GM23338 (cell line): ENCODE data around the gene CCDC9B. TPM values are rescaled to one million over a fixed set of nuclear protein-coding genes. Genes with fewer than 3 reads are reported as not detected.

Experiments used
- ATAC-seq: fragments of 200-7000 bp; cut with Tn5 transposase; 3 replicates; pipeline ENCODE4 v1.9.1; 2020
- DNase-seq: peaks from one replicate; pipeline ENCODE4 v3.0.0-alpha.2; 2015; ENCODE audit warnings: low spot score
- H2AFZ ChIP-seq: fragments of 200-600 bp; sonication (generic); 2 replicates; pipeline ENCODE4 v1.8.0; 2016; ENCODE audit warnings: antibody characterized with exemption, mild to moderate bottlenecking, moderate library complexity
- H3F3A ChIP-seq: fragments of 200-600 bp; sonication (generic); replicated peaks from 2 replicates; pipeline ENCODE4 v1.8.0; 2017; ENCODE audit warnings: antibody characterized with exemption, mixed run types, low read depth
- H3K27ac ChIP-seq: fragments of 200-600 bp; sonication (generic); 2 replicates; pipeline ENCODE4 v1.6.1; 2016; ENCODE audit warnings: low read depth
- H3K27me3 ChIP-seq: fragments of 200-600 bp; sonication (generic); 2 replicates; pipeline ENCODE4 v1.8.0; 2016; ENCODE audit warnings: mild to moderate bottlenecking, mixed run types, moderate library complexity; ENCODE audit not compliant: insufficient read depth
- H3K36me3 ChIP-seq: fragments of 200-600 bp; sonication (generic); 2 replicates; pipeline ENCODE4 v1.8.0; 2016; ENCODE audit warnings: mild to moderate bottlenecking; ENCODE audit not compliant: insufficient read depth
- H3K4me1 ChIP-seq: fragments of 200-600 bp; sonication (generic); 2 replicates; pipeline ENCODE4 v1.8.0; 2016; ENCODE audit warnings: mild to moderate bottlenecking, moderate library complexity; ENCODE audit not compliant: insufficient read depth
- H3K4me2 ChIP-seq: fragments of 200-600 bp; sonication (generic); 2 replicates; pipeline ENCODE4 v1.7.1; 2017; ENCODE audit warnings: mixed run types
- H3K4me3 ChIP-seq: fragments of 200-600 bp; sonication (generic); 2 replicates; pipeline ENCODE4 v1.6.1; 2016; ENCODE audit warnings: mixed run types
- H3K79me2 ChIP-seq: fragments of 200-600 bp; sonication (generic); replicated peaks from 2 replicates; pipeline ENCODE4 v1.8.0; 2017; ENCODE audit warnings: mild to moderate bottlenecking; ENCODE audit not compliant: insufficient read depth
- H3K9me2 ChIP-seq: fragments of 200-600 bp; sonication (generic); 2 replicates; pipeline ENCODE4 v1.8.0; 2017; ENCODE audit not compliant: insufficient read depth
- H4K20me1 ChIP-seq: fragments of 200-600 bp; sonication (generic); replicated peaks from 2 replicates; pipeline ENCODE4 v1.8.0; 2017; ENCODE audit warnings: mild to moderate bottlenecking; ENCODE audit not compliant: insufficient read depth
- H3K27ac Mint-ChIP-seq: 2 replicates; pipeline ENCODE4 v1.8.0; 2020; ENCODE audit warnings: inconsistent platforms, mild to moderate bottlenecking, moderate library complexity, mixed read lengths
- H3K27me3 Mint-ChIP-seq: 3 replicates; pipeline ENCODE4 v1.8.0; 2022; ENCODE audit warnings: low read depth, mild to moderate bottlenecking, moderate library complexity, mixed read lengths, inconsistent platforms; ENCODE audit not compliant: insufficient read depth, poor library complexity
- H3K36me3 Mint-ChIP-seq: 3 replicates; pipeline ENCODE4 v1.8.0; 2021; ENCODE audit warnings: low read depth, mild to moderate bottlenecking, inconsistent platforms, moderate library complexity, mixed read lengths
- H3K4me1 Mint-ChIP-seq: 3 replicates; pipeline ENCODE4 v1.8.0; 2020; ENCODE audit warnings: mild to moderate bottlenecking, inconsistent platforms, mixed read lengths
- H3K4me3 Mint-ChIP-seq: 3 replicates; pipeline ENCODE4 v1.8.0; 2021; ENCODE audit warnings: moderate library complexity, mild to moderate bottlenecking, inconsistent platforms, mixed read lengths
- H3K9me3 Mint-ChIP-seq: 3 replicates; pipeline ENCODE4 v1.8.0; 2020; ENCODE audit warnings: moderate library complexity, mild to moderate bottlenecking, inconsistent platforms, mixed read lengths
- CTCF ChIP-seq, 2 experiments: fragments of 200-600 bp in 1 of 2; sonication (generic) in 1 of 2; conservative IDR thresholded peaks; 2 replicates each; pipeline versions ENCODE4 v1.5.1 to v1.6.1; 2016 to 2017; ENCODE audit warnings: antibody characterized with exemption in 2 of 2, low read depth in 2 of 2, mild to moderate bottlenecking in 2 of 2, moderate library complexity in 1 of 2
- ETS1 ChIP-seq: IDR thresholded peaks from 2 replicates; pipeline ENCODE4 v1.6.1; 2016; ENCODE audit warnings: antibody characterized with exemption
- NANOG ChIP-seq: IDR thresholded peaks from 2 replicates; pipeline ENCODE4 v1.6.1; 2016; ENCODE audit warnings: antibody characterized with exemption, borderline replicate concordance
- POLR2AphosphoS5 ChIP-seq: IDR thresholded peaks from 2 replicates; pipeline ENCODE4 v1.6.1; 2016; ENCODE audit warnings: antibody characterized with exemption, low read depth
- STAT1 ChIP-seq: IDR thresholded peaks from one replicate; pipeline ENCODE4 v1.6.1; 2016; ENCODE audit warnings: antibody characterized with exemption; ENCODE audit not compliant: unreplicated experiment
- ZNF114 ChIP-seq: fragments of 250-450 bp; sonication (Bioruptor Pico); IDR thresholded peaks from 2 replicates; pipeline ENCODE4 v1.5.0; 2020; ENCODE audit warnings: mild to moderate bottlenecking, moderate library complexity
- ZNF462 ChIP-seq: fragments of 250-450 bp; sonication (Bioruptor Pico); IDR thresholded peaks from 2 replicates; pipeline ENCODE4 v1.5.0; 2020; ENCODE audit warnings: mild to moderate bottlenecking, moderate library complexity
- polyA plus RNA-seq: library from polyadenylated mRNA; unstranded; fragments of >200 nt; fragmentation: Nextera tagmentation; extraction: Ambion mirVana; gene quantifications from 2 replicates; pipeline ENCODE4 v1.2.1, GENCODE V29; 2016
- total RNA-seq: library from RNA; depleted of rRNA; stranded (reverse); fragments of >200 nt; shearing (Covaris generic); gene quantifications from 2 replicates; pipeline ENCODE4 v1.2.3, GENCODE V29; 2014

The CCDC9B gene
- total and polyA plus RNA-seq, 2 experiments from 2014 or later = 0.18 to 0.97 TPM

- TF ChIP-seq ZNF462 (CRISPR knock-in tag) (no peak), STAT1 (no peak), ZNF114 (CRISPR knock-in tag) (no peak), ETS1 (no peak)
Observed at GRCh38 chr15:40331637-40332036, 9.1 kb downstream of the CCDC9B start (continued).

GRCh38 chr15:40331026-40331425 lies 9.7 kb downstream of the CCDC9B start:
- Histone ChIP-seq H3K4me1 (peaks cover 36% of the 10 kb centered on the region), H3K79me2 (peaks cover 5% of the 10 kb centered on the region), H2AFZ (no peak overlapping the region), H3F3A (peaks cover 6% of the 10 kb centered on the region; the same call in 1 of the 2 replicates), H3K36me3 (no peaks in the 10 kb centered on the region), H3K9me2 (0 out of 2 replicates have a peak, but pooled peaks cover 2% of the 10 kb centered on the region), H3K27ac (no peak overlapping the region), H3K4me3 (no peak overlapping the region), H3K27me3 (no peaks in the 10 kb centered on the region), H4K20me1 (0 out of 2 replicates have a peak, but pooled peaks cover under 1% of the 10 kb centered on the region), H3K4me2 (no peak overlapping the region)
- no peak overlapping the region for H3K27ac Mint-ChIP-seq
- DNase-seq (no peak), ATAC-seq (no peak)
- H3K4me3 Mint-ChIP-seq = no peak overlapping the region
- H3K9me3 Mint-ChIP-seq = no peaks in the 10 kb centered on the region
- peaks cover 19% of the 10 kb centered on the region for H3K36me3 Mint-ChIP-seq
- H3K4me1 Mint-ChIP-seq = peaks cover 57% of the 10 kb centered on the region
- H3K27me3 Mint-ChIP-seq = peaks cover 15% of the 10 kb centered on the region
- TF ChIP-seq ZNF462 (CRISPR knock-in tag) (no peak), CTCF (conservative IDR thresholded peaks at IDR 0.05; ENCODE audit: low read depth in 2 of 2) (no peak), POLR2AphosphoS5 (no peak), NANOG (no peak)
